ENCODE measurements around the gene IFITM5.
"Not testable (repeated sequence)": the region's sequence is repeated elsewhere in the genome, so short reads cannot be mapped to it uniquely, and the experiment has no call there.

The IFITM5 gene

DNA sequence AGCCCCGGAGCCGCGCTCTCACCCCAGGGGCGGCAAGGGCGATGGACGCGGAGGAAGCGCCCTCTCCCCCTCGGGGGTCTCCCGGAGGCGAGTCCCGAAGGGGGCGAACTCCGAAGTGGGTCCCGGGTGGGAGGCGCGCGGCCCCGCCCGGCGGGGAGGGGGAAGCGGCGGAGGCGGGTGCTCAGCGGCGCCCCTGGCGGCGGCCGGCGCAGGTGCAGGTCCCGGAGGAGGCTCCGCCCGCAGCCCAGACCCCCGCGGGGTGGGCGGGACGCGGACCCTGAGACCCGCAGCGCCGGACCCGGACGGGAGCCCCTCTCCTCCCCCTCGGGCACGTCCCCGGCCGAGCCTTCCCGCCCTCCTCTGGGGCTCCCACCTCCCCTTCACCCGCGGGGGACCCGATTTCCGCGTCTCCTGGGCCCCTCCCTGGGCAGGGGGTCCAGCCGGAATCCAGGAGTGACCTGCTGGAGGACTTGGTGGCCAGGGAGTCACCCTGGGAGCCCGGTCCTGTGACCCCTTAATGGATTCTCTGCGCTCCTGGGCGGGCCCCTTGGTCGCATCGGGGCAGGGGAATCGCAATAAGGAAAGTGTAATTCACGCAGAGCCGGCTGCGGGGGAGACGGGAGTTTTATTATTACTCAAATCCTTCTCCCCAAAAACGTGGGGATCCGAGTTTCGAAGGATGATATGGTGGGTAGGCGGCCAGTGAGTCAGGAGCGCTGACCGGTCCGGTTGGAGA, 11.9 kb upstream of the IFITM5 start:
- not testable (repeated sequence) for DNase-seq

DNA sequence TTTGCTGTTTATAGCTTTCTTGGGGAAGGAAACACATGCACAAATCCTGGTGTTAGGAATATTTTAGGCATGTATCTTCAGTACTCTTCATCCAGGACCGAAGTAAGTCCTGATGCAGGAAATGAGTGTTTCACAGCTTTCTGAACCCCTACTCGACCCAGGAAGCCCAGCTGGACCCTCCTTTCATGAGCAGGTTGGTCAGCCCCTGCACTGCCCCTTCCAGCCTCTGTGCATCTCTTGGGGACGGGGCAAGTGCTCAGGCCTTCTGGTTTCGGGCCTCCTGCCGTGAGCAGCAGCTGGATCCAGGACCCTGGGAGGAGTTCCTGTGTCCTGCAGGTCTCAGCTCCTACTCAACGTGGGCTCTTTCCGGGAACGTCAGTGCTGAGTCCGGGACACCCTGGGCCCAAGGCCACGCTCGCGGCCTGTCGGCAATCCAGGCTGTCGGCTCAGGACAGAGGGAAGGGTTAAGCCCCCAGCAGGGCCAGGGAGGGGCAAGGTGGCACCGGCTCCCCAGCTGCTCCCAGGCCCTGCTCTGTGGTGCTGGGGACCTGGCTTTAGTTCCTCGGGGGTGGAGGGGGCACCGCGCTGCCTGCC, 10.8 kb upstream of the IFITM5 start:
- not testable (repeated sequence) for DNase-seq

- not testable (repeated sequence) for DNase-seq
These were observed 9.7 kb upstream of the IFITM5 start for GRCh38 chr11:308740-309665.

DNA sequence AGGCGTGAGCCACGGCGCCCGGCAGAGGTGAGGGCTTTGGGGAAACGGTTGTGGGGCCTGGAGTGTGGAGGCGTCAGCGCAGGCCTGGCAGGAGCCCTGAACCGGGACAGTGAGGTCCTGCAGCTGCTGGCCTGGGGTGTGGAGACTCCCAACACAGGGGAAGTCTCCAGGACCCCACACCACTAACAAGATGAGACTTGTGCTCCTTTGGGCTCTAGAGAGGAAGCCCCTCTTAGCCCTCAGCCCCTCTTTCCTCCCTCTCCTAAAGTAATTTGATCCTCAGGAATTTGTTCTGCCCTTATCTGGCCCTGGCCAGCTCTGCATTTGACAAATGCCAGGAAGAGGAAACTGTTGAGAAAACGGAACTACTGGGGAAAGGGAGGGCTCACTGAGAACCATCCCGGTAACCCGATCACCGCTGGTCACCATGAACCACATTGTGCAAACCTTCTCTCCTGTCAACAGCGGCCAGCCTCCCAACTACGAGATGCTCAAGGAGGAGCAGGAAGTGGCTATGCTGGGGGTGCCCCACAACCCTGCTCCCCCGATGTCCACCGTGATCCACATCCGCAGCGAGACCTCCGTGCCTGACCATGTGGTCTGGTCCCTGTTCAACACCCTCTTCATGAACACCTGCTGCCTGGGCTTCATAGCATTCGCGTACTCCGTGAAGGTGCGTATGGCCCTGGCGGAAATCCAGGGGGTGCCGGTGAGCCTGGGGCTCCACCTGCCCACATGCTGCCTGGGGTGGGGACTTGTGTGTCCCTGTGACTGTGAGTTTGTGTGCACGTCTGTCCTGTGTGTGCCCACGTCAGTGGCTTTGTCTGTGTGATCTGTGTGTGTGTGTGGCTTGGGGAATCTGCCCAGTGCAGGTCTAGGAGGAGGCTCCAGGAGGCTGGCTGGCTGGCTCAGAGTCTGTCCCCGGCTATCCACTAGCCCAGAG, 8.7 kb upstream of the IFITM5 start, which contains the start of gene IFITM2:
TSS of gene IFITM2 (plus strand) at position 51 of the 943 bp plus-strand sequence. CDS start at position 428, 377 bp downstream.
- peak; percentile 90 for DNase-seq

GRCh38 chr11:306645-307371, 7.5 kb upstream of the IFITM5 start:
- DNase-seq: no peak

GRCh38 chr11:305844-306211, 6.5 kb upstream of the IFITM5 start:
- no peak for DNase-seq

DNA sequence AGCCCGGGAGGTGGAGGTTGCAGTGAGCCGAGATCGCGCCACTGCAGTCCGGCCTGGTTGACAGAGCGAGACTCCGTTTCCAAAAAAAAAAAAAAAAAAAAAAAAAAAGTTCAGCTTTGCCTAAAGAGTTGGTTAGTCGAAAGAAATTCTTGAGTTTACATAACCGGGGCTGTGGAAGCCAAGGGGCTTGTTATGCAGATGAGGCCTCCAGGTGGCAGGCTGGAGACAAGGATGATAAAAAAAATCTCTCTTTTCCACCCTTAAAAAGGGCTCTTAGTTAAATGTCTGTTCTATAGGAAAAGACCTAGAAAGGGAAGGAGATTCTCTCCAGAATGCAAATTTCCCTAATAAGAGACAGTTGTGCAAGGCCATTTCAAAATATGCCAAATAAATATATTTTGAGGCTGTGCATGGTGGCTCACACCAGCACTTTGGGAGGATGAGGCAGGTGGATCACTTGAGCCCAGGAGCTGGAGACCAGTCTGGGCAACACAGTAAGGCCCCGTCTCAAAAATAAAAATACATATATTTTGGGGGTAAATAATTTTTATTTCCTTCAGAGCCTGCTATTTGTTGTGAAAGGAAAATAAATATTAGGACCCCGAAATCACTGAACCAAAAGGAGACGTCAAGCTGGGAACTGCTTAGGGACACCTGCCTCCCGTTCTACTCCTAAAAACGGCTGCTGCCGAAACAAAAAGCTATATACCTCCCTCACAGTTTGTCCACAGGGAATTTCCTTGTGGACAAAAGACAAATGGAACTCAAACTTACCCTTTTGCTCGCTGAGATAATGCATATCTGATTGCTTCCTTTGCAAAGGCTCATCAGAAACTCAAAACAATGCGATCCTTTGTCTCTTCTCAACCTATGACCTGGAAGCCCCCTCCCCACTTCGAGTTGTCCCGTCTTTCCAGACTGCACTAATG, 5.9 kb upstream of the IFITM5 start:
- DNase-seq: peak; percentile 75

- no peak for DNase-seq
These were observed 4.8 kb upstream of the IFITM5 start for GRCh38 chr11:304061-304506.

DNA sequence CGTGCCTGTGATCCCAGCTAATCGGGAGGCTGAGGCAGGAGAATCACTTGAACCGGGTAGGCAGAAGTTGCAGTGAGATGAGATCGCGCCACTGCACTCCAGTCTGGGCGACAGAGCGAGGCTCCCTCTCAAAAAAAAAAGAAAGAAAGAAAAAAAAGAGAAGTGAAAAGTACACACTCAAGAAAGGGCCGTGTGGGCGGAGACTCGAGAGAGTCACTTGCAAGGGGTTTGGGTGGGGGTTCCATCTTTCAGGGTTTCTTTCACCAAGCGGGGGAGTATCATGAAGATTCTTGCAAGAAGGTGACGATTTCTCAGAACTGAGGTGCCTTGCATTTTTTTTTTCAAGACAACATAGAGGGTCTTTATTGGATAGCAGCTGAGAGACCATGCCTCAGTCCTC, 4.0 kb upstream of the IFITM5 start:
- no peak for DNase-seq

GRCh38 chr11:299951-300735, 817 bp upstream of the IFITM5 start:
- no peak for DNase-seq

DNA sequence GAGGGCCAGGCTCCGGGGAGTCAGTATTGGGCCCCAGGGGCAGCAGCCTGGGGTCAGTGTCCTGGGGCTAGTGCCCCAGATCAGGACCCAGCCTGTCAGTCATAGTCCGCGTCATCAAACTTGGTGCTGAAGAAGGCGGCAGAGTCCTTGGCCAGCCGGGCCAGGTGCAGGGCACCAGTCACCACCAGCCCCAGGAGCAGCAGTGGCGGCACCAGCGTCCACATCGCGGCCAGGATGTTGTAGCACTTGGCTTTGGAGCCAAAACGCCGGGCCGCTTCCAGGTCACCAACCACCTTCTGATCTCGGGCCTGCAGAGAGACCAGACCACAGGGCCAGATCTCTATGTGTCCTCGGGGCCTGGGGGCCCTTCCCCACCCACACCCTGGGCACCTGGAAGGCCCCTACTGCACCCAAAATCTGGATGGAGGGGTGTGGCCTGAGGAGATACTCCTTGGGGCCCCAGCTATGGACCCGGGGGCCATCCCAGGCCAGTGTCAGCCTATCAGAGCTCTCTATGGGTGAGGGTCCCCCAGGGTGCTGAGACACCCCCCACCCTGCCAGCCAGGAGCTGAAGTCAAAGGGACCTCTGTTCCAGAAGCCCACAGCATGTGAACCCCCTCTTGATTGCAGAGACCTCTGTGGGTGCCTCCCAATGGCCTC, 790 bp downstream of the IFITM5 start:
- DNase-seq: no peak

GRCh38 chr11:297586-298405, 1.5 kb downstream of the IFITM5 start:
- DNase-seq: peak; percentile 31

DNA sequence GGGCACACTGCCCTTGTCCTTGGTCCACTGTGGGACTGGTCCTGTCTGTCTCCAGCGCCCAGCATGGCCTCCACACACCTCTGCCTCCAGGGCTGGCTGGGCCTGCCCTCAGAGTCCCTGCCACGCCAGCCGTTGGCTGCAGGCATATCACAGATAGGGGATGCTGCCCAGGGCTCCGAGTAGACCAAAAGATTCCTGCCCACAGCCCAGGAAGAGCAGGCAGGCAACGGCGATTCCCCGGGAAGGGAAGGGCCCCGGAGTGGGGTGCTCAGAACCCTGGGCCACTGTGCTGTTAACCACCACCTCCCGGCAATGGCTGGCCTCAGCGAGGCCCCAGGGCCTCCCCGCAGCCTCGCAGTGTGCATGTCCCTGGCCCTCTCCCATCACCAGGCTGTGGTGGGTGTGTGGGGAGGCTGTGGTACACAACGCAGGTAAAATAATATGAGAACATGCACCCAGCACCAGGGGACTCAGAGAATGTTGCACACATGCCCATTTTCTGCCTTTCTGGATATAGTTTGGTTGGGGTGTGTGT, 2.2 kb downstream of the IFITM5 start:
- no peak for DNase-seq

- DNase-seq: no peak
These were observed 2.9 kb downstream of the IFITM5 start for GRCh38 chr11:296171-297050.

DNA sequence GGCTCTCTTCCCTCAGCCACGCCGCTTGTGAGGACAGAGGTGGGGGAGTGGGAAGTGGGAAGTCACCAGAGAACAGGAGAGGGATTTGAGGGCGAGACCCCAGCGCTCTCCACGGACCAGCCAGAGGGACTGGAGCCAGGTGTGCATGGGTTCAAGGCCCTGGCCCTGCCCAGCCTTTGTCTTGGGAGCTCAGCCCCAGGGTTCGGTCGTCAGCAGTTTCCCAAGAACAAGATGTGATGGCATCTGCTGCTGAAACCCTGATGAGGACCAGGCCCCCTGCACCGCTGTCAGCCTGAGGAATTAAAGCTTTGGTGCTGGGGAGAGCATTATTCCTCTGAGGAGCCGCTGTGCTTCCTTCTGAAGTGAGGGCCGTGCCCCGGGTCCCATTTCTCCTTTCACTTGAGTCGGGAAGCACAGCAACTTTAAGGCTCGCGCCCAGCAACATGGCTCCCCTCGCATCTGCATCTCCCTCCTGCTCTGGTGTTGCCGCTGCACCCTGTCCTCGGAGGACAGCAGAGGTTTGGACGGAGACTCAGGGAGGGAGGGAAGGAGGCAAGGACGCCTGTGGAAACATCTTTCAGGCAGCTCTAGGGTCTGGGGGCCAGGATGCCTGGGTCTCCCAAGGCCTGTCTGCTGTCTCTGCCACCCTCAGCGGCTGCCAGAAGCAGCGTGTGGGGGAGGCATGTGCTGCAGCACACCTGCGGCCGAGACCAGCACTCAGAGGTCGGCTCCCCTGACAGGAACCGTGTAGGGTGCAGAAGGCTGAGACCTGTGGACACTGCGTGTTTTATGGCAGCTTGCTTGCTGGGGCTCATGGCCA, 3.8 kb downstream of the IFITM5 start:
- no peak for DNase-seq

- DNase-seq: no peak
These were observed 4.5 kb downstream of the IFITM5 start for GRCh38 chr11:294780-295179.
